Measurements from ENCODE around the gene STON1. TPM values are rescaled to one million over a fixed set of nuclear protein-coding genes. Genes with fewer than 3 reads are reported as not detected.

STON1 gene
- total RNA-seq, 4 donors from 2014 or later = 3.6 to 11.2 (median 6.7) TPM

DNA sequence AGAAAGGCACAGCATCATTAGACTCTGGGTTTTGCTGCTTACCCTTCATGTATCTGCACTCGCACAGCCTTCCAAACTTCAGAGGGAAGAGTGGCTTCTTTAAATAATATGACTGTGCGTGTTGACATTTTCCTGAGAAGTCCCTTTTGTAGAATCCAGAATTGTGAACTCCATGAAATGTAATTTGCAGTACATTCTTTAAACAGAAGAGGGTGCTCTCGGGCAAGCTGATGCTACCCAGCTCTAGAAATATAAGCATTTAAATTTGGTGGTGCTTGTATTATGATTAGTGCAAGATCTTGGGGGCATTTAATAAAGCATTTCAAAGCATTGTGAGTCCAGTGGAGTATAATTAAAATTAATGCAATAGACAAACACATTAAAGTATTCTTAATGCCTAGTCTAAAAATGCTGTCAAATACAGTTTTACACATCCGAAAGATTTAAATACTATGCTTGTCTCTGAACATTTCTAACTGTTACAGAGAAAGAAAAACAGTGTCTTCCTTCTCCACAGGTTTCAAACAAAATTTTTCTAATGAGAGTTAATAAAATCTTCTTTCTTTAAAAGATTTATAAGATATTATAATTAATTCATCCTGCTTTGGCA, 70.4 kb downstream of the STON1 start:
- no peak for DNase-seq (ENCODE audit: low spot score in 2 of 2)

GRCh38 chr2:48600917-48601316, 71.0 kb downstream of the STON1 start:
- Histone ChIP-seq H3K27me3 (no peaks in the 10 kb centered on the region), H3K4me3 (no peak overlapping the region), H3K27ac (no peak overlapping the region), H3K36me3 (peaks cover 4% of the 10 kb centered on the region), H3K9me3 (no peaks in the 10 kb centered on the region), H3K4me1 (no peaks in the 10 kb centered on the region)
- 65% methylated on average over 3 of the region's 3 CpGs for WGBS
- no peak for DNase-seq (ENCODE audit: low spot score in 2 of 2)
- TF ChIP-seq EP300 (IDR thresholded peaks at IDR 0.05) (no peak), POLR2A (IDR thresholded peaks at IDR 0.05) (no peak), CTCF (IDR thresholded peaks at IDR 0.05) (no peak), POLR2AphosphoS5 (IDR thresholded peaks at IDR 0.05) (no peak)

More for the DNA sequence above, 70.4 kb downstream of the STON1 start:
- Histone ChIP-seq H3K9me3 (no peaks in the 10 kb centered on the region), H3K27me3 (no peaks in the 10 kb centered on the region), H3K36me3 (peaks cover 4% of the 10 kb centered on the region), H3K4me1 (no peaks in the 10 kb centered on the region), H3K4me3 (no peak overlapping the region), H3K27ac (no peak overlapping the region)
- TF ChIP-seq POLR2A (IDR thresholded peaks at IDR 0.05) (no peak), CTCF (IDR thresholded peaks at IDR 0.05) (peak; percentile 33 to 65), POLR2AphosphoS5 (IDR thresholded peaks at IDR 0.05) (no peak), EP300 (IDR thresholded peaks at IDR 0.05) (no peak)
- 34% methylated on average over 4 of the region's 4 CpGs for WGBS

DNA sequence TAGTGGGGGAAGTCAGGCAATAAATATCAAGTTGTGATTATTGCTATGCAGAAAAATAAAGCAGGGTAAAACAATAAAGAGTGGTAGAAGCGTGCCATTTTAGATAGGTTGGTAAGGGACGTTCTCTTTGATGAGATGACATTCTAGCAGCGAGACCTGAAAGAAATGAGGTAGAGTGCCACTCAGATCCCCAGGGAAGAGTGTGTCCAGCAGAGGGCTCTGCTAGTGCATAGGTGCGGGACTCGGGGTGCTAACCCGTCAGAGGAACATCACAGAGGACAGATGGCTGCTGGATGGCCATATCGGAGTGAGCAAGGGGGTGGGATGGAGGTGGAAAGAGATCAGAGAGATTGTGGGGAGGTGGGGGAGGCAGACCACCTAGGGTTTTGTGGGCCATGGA, 71.4 kb downstream of the STON1 start:
- no peak for TF ChIP-seq EP300 (IDR thresholded peaks at IDR 0.05)
- TF ChIP-seq CTCF (IDR thresholded peaks at IDR 0.05) = no peak
- TF ChIP-seq POLR2A (IDR thresholded peaks at IDR 0.05) = no peak
- no peak for TF ChIP-seq POLR2AphosphoS5 (IDR thresholded peaks at IDR 0.05)
- WGBS = 64% methylated on average over 7 of the region's 7 CpGs

GRCh38 chr2:48605482-48606175, 75.7 kb downstream of the STON1 start:
- H3K4me3 ChIP-seq = no peak overlapping the region
- no peaks in the 10 kb centered on the region for H3K9me3 ChIP-seq
- no peaks in the 10 kb centered on the region for H3K36me3 ChIP-seq
- no peaks in the 10 kb centered on the region for H3K27me3 ChIP-seq
- no peak for DNase-seq (ENCODE audit: low spot score in 2 of 2)
- no peaks in the 10 kb centered on the region for H3K4me1 ChIP-seq
- WGBS = 91% methylated on average over 5 of the region's 5 CpGs
- H3K27ac ChIP-seq = no peak overlapping the region
- TF ChIP-seq POLR2A (IDR thresholded peaks at IDR 0.05) (no peak), POLR2AphosphoS5 (IDR thresholded peaks at IDR 0.05) (no peak), EP300 (IDR thresholded peaks at IDR 0.05) (no peak), CTCF (IDR thresholded peaks at IDR 0.05) (no peak)

More for the DNA sequence above, 71.4 kb downstream of the STON1 start:
- Histone ChIP-seq H3K27me3 (no peaks in the 10 kb centered on the region), H3K4me1 (no peaks in the 10 kb centered on the region), H3K36me3 (peaks cover 4% of the 10 kb centered on the region), H3K27ac (no peak overlapping the region), H3K9me3 (no peaks in the 10 kb centered on the region), H3K4me3 (no peak overlapping the region)
- no peak for DNase-seq (ENCODE audit: low spot score in 2 of 2)

DNA sequence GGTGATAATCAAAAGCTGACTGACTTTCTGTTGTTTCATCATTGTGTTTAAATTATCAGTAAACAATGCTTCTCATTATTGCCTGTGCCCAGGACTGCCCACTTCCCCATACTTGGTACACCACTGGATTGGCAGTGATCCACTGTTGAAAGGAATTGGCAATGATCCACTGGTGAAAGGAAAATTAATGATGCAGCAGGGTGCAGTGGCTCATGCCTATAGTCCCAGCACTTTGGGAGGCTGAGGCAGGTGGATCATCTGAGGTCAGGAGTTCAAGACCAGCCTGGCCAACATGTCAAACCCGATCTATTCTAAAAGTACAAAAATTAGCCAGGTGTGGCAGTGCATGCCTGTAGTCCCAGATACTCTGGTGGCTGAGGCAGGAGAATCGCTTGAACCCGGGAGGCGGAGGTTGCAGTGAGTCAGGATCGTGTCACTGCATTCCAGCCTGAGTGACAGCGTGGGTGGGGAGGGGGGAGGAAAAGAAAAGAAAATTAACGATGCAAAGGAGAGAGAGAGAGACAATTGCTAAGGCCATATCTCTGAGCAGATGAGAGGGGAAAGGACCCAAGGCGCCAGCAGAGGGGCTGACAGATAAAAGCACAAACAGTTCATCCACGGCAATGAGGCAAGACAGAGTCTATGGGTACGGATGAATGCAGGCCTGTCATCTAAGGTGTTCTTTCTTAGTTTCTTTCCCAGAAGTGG, 77.5 kb downstream of the STON1 start:
- Histone ChIP-seq H3K27ac (no peak overlapping the region), H3K36me3 (no peaks in the 10 kb centered on the region), H3K9me3 (no peaks in the 10 kb centered on the region), H3K27me3 (no peaks in the 10 kb centered on the region), H3K4me3 (no peak overlapping the region), H3K4me1 (no peaks in the 10 kb centered on the region)
- WGBS = 74% methylated on average over 10 of the region's 10 CpGs
- no peak for DNase-seq (ENCODE audit: low spot score in 2 of 2)
- no peak for TF ChIP-seq POLR2A (IDR thresholded peaks at IDR 0.05)
- TF ChIP-seq EP300 (IDR thresholded peaks at IDR 0.05) = no peak
- TF ChIP-seq CTCF (IDR thresholded peaks at IDR 0.05) = no peak
- TF ChIP-seq POLR2AphosphoS5 (IDR thresholded peaks at IDR 0.05) = no peak

Data from suprapubic skin (tissue), 4 donors.